DOHH2 (cell line): ENCODE results near the gene ADGRL3.

Source experiments
- CTCF ChIP-seq: fragments of 200-600 bp; sonication (generic); IDR thresholded peaks from one replicate; pipeline ENCODE4 v1.5.1; 2014; ENCODE audit warnings: antibody characterized with exemption, mild to moderate bottlenecking, low read depth, low read length; ENCODE audit not compliant: poor library complexity, severe bottlenecking
- EZH2phosphoT487 ChIP-seq: fragments of 200-600 bp; sonication (generic); IDR thresholded peaks from 2 replicates; pipeline ENCODE4 v1.6.1; 2017; ENCODE audit warnings: borderline replicate concordance, mild to moderate bottlenecking, antibody characterized with exemption, low read length, moderate library complexity, mixed read lengths

GRCh38 chr4:61532336-61533000, 332.3 kb downstream of the ADGRL3 start:
- TF ChIP-seq CTCF (no peak), EZH2phosphoT487 (no peak)
